ENCODE measurements around the gene TNFRSF13B.

Gene TNFRSF13B

DNA sequence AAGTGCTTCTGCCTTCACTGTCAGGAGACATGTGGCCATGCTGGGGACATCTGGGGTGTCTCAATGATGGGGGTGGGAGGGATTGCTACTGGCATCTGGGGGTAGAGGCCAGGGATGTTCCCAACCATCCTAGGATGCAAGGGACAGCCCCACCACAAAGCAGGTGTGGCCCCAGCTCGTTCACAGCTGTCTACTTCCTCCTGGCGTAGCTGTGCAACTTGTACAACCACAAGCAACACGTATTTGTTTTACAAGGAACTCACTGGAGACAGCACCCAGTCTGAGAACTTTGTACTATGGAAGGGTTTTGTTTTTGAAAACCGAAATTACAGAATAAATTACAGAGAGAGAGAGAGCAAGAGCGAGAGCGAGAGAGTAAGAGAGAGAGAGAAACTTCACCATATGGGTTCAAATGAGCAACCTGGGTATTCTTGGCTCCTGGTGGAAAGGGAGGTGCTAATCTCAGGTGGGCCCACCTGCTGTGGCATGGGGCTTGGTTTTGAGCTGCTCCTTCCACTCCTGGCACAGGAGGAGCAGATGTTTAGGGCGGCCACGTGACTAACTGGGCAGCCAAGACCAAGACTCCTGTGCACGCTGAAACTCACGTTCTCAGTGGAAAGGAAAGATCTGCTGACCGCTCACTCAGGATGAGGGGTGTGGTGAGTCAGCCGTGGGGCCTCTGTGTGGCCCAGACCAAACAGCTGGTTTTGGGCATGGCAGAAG, 17.5 kb upstream of the TNFRSF13B start:
- Histone ChIP-seq H3K4me2 (peak overlapping the region; percentile 99), H3K4me3 (IDR thresholded peaks at IDR 0.05; ENCODE audit: insufficient read depth, low read depth, low read length) (no peak overlapping the region)
- TF ChIP-seq, protein P1, sequence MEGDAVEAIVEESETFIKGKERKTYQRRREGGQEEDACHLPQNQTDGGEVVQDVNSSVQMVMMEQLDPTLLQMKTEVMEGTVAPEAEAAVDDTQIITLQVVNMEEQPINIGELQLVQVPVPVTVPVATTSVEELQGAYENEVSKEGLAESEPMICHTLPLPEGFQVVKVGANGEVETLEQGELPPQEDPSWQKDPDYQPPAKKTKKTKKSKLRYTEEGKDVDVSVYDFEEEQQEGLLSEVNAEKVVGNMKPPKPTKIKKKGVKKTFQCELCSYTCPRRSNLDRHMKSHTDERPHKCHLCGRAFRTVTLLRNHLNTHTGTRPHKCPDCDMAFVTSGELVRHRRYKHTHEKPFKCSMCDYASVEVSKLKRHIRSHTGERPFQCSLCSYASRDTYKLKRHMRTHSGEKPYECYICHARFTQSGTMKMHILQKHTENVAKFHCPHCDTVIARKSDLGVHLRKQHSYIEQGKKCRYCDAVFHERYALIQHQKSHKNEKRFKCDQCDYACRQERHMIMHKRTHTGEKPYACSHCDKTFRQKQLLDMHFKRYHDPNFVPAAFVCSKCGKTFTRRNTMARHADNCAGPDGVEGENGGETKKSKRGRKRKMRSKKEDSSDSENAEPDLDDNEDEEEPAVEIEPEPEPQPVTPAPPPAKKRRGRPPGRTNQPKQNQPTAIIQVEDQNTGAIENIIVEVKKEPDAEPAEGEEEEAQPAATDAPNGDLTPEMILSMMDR (conservative IDR thresholded peaks at IDR 0.05; ENCODE audit: low read depth, low read length), result no peak

DNA sequence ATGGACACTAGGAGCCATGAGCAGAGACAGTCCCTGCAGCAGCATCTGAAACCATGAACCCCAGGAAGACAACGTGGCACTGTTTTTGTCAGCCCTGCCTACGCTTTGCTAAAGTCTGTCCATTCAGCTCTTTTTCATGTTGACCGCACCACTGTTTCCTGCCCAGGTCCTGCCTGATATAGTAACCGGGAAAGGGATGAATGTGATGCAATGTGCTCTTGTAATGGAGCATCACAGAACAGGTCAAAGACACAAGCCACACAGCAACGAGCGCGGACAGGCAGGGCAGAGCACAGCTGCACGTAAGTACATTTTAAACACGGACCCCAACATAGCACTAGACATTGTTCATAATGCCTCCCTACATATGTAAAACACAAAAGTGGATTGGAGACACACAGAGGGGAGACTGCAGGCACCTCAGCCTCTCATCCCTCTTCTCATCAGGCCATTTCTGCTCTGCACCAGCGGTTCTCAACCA, 16.9 kb upstream of the TNFRSF13B start:
- Histone ChIP-seq H2AFZ (ENCODE audit: low read depth) (no peak overlapping the region), H3K4me3 (IDR thresholded peaks at IDR 0.05; ENCODE audit: insufficient read depth, low read depth, low read length) (no peak overlapping the region), H3K9ac (peak overlapping the region; percentile 79; the same call in 1 of the 2 replicates)

More for the DNA sequence above, 17.5 kb upstream of the TNFRSF13B start:
- Histone ChIP-seq H3K27me3 (ENCODE audit: insufficient read depth, low read depth) (no peaks in the 10 kb centered on the region), H3K4me1 (ENCODE audit: low read depth, poor library complexity, severe bottlenecking) (peaks cover 69% of the 10 kb centered on the region), H3K27ac (peak overlapping the region; percentile 99), H3K9ac (peak overlapping the region; percentile 79), H4K20me1 (ENCODE audit: insufficient read depth) (no peaks in the 10 kb centered on the region), H2AFZ (ENCODE audit: low read depth) (peak overlapping the region; percentile 21; the same call in 1 of the 2 replicates), H3K79me2 (ENCODE audit: insufficient read depth, low read depth) (no peaks in the 10 kb centered on the region), H3K36me3 (ENCODE audit: insufficient read depth) (no peaks in the 10 kb centered on the region)

DNA sequence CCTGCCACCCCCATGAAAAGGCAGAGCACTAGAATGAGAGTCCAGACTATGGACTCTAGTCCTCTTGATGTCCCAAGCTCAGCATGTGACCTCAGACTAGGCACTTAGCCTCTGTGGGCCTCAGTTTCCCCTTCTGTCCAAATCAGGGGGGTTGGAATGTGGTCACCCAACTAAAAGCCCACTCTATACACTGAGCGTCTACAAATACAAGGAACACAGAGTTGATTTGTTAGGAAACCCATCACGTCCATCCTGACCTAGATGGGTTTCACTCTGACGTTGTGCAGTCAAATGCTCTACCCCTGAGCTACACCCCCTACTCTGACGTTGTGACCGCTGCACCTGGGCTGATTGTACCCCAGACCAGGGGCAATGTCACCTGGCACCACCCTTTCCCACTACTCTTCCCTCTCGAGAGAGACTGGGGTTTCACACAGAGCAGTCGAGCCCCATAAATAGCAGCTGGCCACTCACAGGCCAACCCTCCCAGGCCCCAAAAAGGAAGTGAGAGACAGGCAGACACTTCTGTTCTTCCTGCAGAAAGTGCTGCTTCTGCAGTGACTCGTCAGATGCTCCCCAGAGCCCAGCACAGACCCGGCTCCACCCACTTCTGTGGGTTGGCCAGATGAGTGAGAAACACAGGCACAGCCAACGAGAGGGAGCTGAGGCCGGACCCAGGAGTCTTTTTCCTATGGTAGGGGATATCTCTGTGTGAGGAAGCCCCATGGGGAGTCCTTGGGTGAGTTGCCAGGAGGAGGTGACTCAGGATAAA, 16.1 kb upstream of the TNFRSF13B start:
- Histone ChIP-seq H3K27me3 (ENCODE audit: insufficient read depth, low read depth) (no peaks in the 10 kb centered on the region), H3K4me1 (ENCODE audit: low read depth, poor library complexity, severe bottlenecking) (peaks cover 80% of the 10 kb centered on the region)

More for the DNA sequence above, 16.9 kb upstream of the TNFRSF13B start:
- Histone ChIP-seq H3K4me2 (peak overlapping the region; percentile 99), H3K36me3 (ENCODE audit: insufficient read depth) (no peaks in the 10 kb centered on the region), H3K4me1 (ENCODE audit: low read depth, poor library complexity, severe bottlenecking) (peaks cover 74% of the 10 kb centered on the region), H3K27me3 (ENCODE audit: insufficient read depth, low read depth) (no peaks in the 10 kb centered on the region), H3K27ac (peak overlapping the region; percentile 99), H3K79me2 (ENCODE audit: insufficient read depth, low read depth) (no peaks in the 10 kb centered on the region), H4K20me1 (ENCODE audit: insufficient read depth) (no peaks in the 10 kb centered on the region)
- TF ChIP-seq, protein P1 (conservative IDR thresholded peaks at IDR 0.05; ENCODE audit: low read depth, low read length), result no peak

More for the DNA sequence above, 16.1 kb upstream of the TNFRSF13B start:
- no peak overlapping the region for H2AFZ ChIP-seq (ENCODE audit: low read depth)
- H4K20me1 ChIP-seq (ENCODE audit: insufficient read depth), result no peaks in the 10 kb centered on the region
- no peaks in the 10 kb centered on the region for H3K79me2 ChIP-seq (ENCODE audit: insufficient read depth, low read depth)
- H3K9ac ChIP-seq, result peak overlapping the region; percentile 79; the same call in 1 of the 2 replicates
- H3K27ac ChIP-seq, result peak overlapping the region; percentile 99
- no peak overlapping the region for H3K4me3 ChIP-seq (IDR thresholded peaks at IDR 0.05; ENCODE audit: insufficient read depth, low read depth, low read length)
- H3K36me3 ChIP-seq (ENCODE audit: insufficient read depth), result no peaks in the 10 kb centered on the region
- peak overlapping the region; percentile 99 for H3K4me2 ChIP-seq
- TF ChIP-seq, protein P1 (conservative IDR thresholded peaks at IDR 0.05; ENCODE audit: low read depth, low read length), result no peak
